Fibroblast of peridontal ligament (primary cell): ENCODE results near the gene MGST3.
"Not testable (repeated sequence)": the region's sequence is repeated elsewhere in the genome, so short reads cannot be mapped to it uniquely, and the experiment has no call there.

Experiments
- DNase-seq: peaks from one replicate; pipeline ENCODE4 v3.0.0-alpha.2; 2010; ENCODE audit errors: extremely low read depth

The MGST3 gene

GRCh38 chr1:165630629-165631341 is at the start of gene MGST3:
MGST3 (plus strand) TSS chr1:165631234; CDS start chr1:165649848, 18,614 bp downstream.
- peak; percentile 95 for DNase-seq

- no peak for DNase-seq
These were observed 49.1 kb upstream of the MGST3 start for GRCh38 chr1:165581926-165582325.

- DNase-seq: no peak
These were observed 44.6 kb upstream of the MGST3 start for GRCh38 chr1:165586398-165586797.

- DNase-seq: not testable (repeated sequence)
These were observed 39.6 kb upstream of the MGST3 start for GRCh38 chr1:165591391-165591790.

GRCh38 chr1:165592945-165593823 is 37.9 kb upstream of the MGST3 start:
- DNase-seq: peak; percentile 91

- DNase-seq: peak; percentile 51
These were observed 35.6 kb upstream of the MGST3 start for GRCh38 chr1:165595246-165595938.

- DNase-seq: peak; percentile 94
These were observed 33.0 kb upstream of the MGST3 start for GRCh38 chr1:165597883-165598675.

- DNase-seq: no peak
These were observed 32.4 kb upstream of the MGST3 start for GRCh38 chr1:165598676-165599059.

GRCh38 chr1:165600793-165601192 is 30.2 kb upstream of the MGST3 start:
- no peak for DNase-seq

- no peak for DNase-seq
These were observed 27.2 kb upstream of the MGST3 start for GRCh38 chr1:165603810-165604209.

GRCh38 chr1:165605246-165605645 is 25.8 kb upstream of the MGST3 start:
- no peak for DNase-seq

GRCh38 chr1:165606676-165607075 is 24.4 kb upstream of the MGST3 start:
- not testable (repeated sequence) for DNase-seq

GRCh38 chr1:165610866-165611265 is 20.2 kb upstream of the MGST3 start:
- no peak for DNase-seq

- no peak for DNase-seq
These were observed 19.0 kb upstream of the MGST3 start for GRCh38 chr1:165612062-165612461.

- DNase-seq: no peak
These were observed 14.9 kb upstream of the MGST3 start for GRCh38 chr1:165616054-165616612.

- no peak for DNase-seq
These were observed 14.0 kb upstream of the MGST3 start for GRCh38 chr1:165616987-165617546.

GRCh38 chr1:165619647-165620151 is 11.3 kb upstream of the MGST3 start:
- no peak for DNase-seq

- DNase-seq: no peak
These were observed 7.4 kb upstream of the MGST3 start for GRCh38 chr1:165623624-165624023.

- DNase-seq: no peak
These were observed 6.6 kb upstream of the MGST3 start for GRCh38 chr1:165624441-165624840.

- no peak for DNase-seq
These were observed 2.7 kb upstream of the MGST3 start for GRCh38 chr1:165628147-165628822.
